GM19395 (cell line): ENCODE measurements around the gene PDZD2.
"Not testable (repeated sequence)": the region's sequence is repeated elsewhere in the genome, so short reads cannot be mapped to it uniquely, and the experiment has no call there.

Experiments
- ATAC-seq: cut with Tn5 transposase; IDR thresholded peaks from one replicate; pipeline ENCODE4 v1.9.1; 2021; ENCODE audit warnings: mild to moderate bottlenecking, moderate library complexity; ENCODE audit not compliant: unreplicated experiment

The PDZD2 gene

DNA sequence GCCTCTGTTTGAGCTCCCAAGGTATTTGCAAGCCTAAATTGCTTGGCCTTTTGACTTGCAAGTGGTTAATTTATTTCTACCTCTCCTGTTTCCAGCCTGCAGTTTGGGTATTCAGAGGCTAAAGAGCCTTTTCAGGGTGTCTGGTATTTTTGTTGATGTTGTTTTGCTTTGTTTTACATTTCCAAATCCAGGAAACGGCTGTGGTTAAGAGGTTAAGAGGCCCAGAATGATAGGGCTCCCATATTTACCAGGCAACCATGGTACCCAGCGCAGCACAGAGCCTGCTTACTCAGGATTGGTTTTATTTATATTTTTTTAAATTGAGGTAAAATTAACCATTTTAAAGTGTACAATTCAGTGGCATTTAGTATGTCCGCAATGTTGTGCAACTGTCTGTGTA is 92.1 kb downstream of the PDZD2 start:
- ATAC-seq, result no peak

DNA sequence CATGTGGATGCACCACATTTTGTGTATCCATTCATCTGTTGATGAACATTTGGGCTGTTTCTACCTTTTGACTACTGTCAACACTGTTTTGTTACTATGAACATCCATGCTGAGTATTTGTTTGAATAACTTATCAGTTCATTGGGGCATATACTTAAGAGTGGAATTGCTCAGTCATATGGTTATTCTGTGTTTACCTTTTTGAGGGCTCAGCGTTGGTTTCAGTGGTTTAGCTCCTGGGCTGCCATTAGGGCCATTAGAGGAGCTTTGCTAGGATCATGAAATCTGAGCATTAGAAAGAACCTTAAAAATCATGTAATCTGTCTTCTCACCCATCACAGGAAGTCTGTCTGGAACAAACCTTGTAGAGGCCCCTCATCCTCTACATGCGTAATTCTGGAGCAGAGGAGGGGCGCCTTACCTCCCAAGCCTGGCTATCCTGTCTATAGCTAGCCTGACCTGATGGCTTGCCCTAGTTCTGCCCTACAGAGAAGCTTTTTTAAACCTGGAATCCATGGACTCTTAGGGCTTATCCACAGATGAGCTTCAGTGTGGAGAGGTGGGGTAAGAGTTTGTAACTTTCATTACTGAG is 92.9 kb downstream of the PDZD2 start:
- no peak for ATAC-seq

GRCh38 chr5:31732821-31733220 is 93.9 kb downstream of the PDZD2 start:
- not testable (repeated sequence) for ATAC-seq

- ATAC-seq, result no peak
Observed at GRCh38 chr5:31733371-31733770, 94.4 kb downstream of the PDZD2 start.

DNA sequence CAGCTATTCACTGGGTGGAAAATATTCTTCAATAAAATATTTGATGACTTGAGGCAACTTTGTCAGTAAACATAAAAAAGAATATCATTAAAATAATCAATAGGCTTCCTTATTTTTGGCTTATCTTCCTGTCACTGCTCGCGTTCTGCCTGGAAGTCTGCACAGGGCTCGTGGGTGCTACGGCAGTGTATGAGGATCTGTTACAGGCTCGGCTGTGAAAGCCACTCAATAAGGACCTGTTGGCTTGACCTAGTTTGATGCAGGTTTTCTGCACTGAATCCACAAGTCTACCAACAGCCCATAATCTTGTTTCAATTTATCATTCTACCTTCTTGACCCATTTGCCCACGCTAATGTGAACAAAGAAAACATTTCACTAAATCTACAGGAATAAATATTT is 97.2 kb downstream of the PDZD2 start:
- ATAC-seq, result no peak

GRCh38 chr5:31738199-31738598 is 99.3 kb downstream of the PDZD2 start:
- no peak for ATAC-seq

DNA sequence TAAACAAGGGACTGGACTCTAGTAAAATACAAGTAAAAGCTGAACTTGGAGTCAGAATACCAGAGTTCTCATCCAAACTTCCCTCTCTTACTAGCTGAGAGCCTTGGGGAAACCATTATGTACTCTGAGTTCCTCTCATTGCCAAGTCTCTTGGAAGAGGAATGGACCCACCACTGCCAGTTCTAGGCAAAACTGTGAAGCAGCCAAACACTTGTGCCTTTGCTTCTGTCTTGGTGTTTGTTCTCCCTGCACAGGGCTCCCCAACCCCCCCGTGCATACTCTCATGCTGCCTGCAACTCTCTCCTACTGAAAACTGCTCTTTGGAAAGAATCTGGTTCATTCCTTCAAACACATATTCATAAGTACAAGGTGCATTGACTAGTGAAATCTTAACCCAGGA is 102.6 kb downstream of the PDZD2 start:
- ATAC-seq, result no peak

DNA sequence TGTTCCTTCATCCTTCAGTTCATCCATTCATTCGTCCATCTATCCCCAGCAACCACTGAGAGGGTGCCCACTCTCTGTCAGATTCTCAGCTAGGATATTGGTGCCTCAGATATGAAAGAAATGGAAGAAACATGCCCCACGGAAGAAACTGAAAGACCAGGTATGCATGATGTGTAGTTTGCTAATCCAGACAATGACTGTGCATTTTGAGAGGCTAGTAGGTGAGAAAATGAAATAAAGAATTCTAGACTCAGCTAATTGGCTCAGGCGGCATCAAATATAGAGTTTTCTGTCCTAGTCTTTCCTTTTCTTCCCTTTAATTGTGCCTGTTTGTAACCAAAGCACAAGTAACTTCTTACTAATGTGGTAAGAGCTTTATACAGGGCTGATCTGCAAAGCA is 104.7 kb downstream of the PDZD2 start:
- no peak for ATAC-seq

DNA sequence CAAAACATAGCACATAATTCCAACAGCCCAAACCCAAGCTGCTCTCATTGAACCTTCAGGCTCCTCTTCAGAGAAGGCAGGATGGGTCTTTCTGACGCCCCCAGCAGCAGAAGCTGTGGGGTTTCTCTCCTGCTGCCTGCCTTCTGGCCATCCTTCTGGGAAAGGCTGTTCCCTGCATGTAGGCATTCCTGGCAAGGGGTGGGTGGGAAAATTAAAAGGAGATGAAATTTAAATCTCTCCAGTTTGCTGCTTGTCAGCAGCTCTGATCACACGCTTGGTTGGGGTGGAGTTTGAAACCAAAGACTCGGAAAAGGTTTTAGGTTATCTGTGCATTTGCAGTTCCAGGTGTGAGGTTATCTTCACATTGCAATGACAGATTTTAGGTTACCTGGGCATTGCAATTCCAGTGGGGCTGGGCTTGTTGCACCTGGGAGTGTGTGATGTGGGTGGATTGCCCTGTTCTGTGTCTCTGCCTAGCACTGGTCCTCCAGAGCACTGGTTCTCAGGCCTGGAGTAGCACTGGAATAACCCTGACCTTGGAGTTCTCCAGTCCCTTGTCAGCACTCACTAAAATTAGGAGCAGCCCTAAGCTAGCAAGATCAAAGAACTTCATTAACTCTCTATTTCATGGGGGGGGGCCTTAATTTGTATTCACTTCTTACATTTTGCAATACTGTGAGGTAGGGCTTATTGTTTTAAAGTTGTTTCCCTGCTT is 109.7 kb downstream of the PDZD2 start:
- no peak for ATAC-seq

DNA sequence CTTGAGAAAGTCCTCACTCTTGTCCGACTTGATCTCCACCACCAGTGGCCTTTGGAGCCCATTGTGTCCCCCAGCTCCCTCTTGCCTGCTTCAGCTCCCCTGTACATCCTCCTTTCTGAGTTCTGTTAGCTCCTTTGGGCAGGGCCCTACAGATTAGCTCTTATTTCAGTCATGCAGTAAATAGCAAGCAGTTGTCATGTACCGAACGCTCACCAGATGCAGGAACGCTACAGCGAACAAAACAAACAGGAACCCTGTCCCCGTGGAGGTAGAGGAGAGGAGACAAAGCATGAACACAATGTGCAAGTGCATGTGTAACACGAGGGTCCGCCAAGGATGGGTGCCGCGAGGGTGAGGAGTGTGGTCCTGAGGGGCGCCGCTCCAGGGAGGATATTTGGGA is 111.3 kb downstream of the PDZD2 start:
- ATAC-seq, result no peak

DNA sequence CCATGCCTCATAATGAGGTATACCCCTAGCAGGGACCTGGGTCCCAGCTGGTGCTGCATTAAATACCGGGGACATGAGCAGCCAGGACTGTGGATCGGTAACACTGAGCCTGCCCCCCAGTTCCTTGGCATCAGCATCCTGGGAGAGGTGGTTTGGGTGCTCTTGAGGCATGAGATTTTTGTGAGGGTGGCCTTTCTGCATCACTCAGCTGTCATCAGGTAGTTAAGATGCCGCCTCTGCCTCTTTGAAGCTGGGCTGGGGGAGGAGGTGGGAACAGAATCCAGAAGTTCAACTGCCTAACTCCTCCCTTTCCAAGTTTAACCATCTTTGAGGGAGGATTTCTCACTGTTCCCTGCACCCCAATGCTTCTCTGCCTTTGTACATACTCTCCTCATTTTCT is 112.7 kb downstream of the PDZD2 start:
- no peak for ATAC-seq

DNA sequence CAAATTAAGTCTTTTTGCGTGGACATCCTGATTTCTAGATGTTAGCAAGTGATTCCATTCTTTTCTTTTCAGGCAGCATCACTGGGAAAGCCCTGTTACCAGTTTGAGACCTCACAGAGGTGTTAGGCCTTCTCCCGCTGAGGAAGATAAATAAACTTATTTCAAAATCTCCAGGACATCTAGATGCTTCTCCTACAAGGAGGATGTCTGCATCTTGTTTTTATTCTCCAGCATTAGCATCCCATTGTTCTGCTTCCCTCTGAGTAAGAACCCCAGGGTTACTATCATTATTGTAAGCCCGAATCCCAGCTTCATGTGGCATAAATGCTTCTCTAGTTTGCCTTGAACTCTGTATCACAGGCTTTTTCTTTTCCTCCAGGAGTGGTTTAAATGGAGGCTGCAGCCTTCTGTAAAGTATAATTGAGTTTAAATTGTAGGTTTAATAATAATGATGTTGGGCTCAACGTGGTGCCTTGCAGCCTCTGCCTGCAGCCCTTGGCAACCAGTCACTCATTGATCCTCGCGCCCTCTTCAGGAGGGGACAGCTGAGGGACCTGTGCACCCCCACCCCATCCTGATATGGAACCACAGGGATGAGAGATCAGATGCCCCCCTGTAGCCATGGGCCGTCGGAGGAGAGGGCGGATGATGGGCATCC is 114.9 kb downstream of the PDZD2 start:
- ATAC-seq, result no peak

DNA sequence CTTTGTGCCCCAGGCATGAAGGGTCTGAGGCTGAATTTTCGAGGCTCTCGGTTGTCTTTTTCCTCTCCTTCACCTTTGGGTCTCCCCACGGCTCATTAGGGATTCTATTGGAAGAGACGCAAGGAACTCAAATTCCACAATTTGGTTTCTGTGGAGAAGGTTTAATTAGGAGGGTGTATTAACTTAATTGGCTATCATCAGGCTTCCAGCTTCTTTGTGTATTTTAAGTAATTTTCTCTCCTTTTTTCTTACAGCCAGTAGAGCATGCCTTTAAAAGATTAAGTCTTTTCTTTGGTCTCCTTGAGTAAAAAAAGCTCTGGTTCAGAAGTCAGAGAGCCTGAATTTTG is 115.4 kb downstream of the PDZD2 start:
- ATAC-seq, result no peak

GRCh38 chr5:31754741-31755675 is 116.1 kb downstream of the PDZD2 start:
- no peak for ATAC-seq

DNA sequence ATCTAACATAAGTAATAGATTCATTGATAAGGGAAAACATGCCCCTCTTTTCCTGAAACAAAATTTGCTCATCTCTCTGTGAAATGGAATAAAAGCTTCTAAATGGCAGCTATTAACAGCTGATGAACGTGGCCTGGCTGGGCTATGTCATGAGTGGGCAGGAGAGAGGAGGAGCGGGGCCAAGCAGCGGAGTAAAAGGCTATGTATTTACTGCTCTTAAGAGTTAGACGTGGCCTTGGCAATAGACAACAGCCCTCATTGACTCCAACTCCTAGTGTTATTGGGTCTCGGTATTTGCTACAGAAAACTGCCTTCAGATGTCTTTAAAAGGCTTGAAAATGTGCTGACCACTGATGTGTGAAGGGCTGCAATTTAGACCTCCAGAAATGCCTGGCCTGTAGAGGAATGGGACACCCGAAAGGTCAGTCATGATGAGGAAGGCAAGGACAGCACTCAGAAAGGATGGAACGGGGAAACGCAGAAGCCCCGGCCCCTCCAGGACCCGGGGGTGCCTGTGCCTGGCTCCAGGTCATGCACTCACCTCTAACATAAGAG is 116.8 kb downstream of the PDZD2 start:
- ATAC-seq, result no peak

GRCh38 chr5:31757806-31758205 is 118.9 kb downstream of the PDZD2 start:
- ATAC-seq, result no peak

DNA sequence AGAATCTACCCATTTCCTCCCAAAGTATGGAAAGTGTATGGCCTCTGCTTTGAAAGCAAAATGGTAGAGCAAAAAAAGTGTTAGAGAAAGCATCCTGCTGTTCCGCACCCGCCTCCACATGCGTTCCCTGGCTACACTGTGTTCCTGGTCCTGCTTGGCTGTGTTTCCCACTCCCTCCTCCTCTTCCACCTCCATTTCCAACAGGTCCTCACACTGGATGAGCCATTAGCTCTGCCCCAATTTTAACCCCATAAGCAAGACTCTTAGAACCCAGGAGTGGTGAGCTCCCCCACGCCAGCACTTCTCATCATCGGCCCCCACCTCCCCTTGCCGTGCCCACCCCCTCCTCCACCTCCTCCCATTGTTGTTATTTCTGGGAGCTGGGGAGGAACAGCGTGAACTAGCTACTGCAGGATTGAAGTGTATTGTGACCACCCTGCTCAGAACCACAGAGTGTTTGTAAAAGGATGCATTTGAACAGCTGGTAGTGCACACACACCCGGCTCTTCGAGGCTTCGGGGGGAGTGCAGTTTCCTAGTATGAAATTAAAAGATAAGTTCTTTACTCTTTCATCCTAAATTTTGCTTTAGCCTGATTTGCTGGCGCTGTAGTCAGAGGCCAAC is 120.0 kb downstream of the PDZD2 start:
- no peak for ATAC-seq

GRCh38 chr5:31759925-31760324 is 121.0 kb downstream of the PDZD2 start:
- no peak for ATAC-seq

GRCh38 chr5:31761877-31762276 is 122.9 kb downstream of the PDZD2 start:
- ATAC-seq, result no peak

- no peak for ATAC-seq
Observed at GRCh38 chr5:31763424-31763823, 124.5 kb downstream of the PDZD2 start.

GRCh38 chr5:31764687-31765086 is 125.8 kb downstream of the PDZD2 start:
- ATAC-seq, result not testable (repeated sequence)
